GM20000 (cell line): ENCODE results near the gene MEN1.
A peak's percentile ranks its signal among the peaks of the same experiment; 100 is the strongest.

Source experiments
- DNase-seq: peaks from one replicate; pipeline ENCODE4 v3.0.0; 2012; ENCODE audit warnings: low spot score
- TF ChIP-seq, protein P1 (sequence below): IDR thresholded peaks from 2 replicates; pipeline ENCODE4 v1.5.1; 2012; ENCODE audit warnings: mild to moderate bottlenecking, control low read depth; ENCODE audit errors: extremely low read depth, missing control alignments

MEN1 gene

DNA sequence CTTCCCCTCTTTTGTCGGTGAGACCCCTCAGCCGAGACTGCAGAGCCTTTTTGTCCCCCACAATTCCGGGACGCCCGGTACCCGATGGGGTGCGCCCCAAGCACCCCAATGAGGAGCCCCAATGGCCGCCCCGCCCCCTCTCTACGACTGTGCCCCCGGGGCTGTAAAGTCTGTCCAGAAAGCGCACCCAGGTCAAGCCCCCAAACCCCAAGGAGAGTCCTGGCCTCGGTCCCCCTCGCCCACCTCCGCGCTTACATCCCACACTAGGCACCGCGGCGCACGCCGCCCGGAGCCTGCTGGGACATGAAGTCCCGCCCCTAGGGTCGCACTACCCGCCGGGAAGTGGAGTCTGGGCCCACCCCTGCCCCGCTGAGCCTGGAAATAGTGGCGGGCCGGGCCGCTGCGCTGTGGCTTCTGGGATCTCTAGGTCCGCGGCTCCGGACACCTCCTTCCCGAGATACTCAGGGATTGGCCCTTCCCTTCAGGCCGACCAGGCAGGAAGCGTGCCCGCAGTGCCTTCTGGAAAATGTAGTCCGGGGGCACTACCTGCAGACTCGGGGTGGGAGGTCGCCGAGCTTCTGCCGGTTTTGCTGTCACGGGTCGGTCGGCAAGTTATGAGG is at the start of gene MEN1:
MEN1 (minus strand) TSS at position 281 of the 620 bp plus-strand sequence. CDS start 442 bp downstream, outside the sequence.
- TF ChIP-seq, protein P1, sequence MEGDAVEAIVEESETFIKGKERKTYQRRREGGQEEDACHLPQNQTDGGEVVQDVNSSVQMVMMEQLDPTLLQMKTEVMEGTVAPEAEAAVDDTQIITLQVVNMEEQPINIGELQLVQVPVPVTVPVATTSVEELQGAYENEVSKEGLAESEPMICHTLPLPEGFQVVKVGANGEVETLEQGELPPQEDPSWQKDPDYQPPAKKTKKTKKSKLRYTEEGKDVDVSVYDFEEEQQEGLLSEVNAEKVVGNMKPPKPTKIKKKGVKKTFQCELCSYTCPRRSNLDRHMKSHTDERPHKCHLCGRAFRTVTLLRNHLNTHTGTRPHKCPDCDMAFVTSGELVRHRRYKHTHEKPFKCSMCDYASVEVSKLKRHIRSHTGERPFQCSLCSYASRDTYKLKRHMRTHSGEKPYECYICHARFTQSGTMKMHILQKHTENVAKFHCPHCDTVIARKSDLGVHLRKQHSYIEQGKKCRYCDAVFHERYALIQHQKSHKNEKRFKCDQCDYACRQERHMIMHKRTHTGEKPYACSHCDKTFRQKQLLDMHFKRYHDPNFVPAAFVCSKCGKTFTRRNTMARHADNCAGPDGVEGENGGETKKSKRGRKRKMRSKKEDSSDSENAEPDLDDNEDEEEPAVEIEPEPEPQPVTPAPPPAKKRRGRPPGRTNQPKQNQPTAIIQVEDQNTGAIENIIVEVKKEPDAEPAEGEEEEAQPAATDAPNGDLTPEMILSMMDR, result no peak
- peak; percentile 92 for DNase-seq

DNA sequence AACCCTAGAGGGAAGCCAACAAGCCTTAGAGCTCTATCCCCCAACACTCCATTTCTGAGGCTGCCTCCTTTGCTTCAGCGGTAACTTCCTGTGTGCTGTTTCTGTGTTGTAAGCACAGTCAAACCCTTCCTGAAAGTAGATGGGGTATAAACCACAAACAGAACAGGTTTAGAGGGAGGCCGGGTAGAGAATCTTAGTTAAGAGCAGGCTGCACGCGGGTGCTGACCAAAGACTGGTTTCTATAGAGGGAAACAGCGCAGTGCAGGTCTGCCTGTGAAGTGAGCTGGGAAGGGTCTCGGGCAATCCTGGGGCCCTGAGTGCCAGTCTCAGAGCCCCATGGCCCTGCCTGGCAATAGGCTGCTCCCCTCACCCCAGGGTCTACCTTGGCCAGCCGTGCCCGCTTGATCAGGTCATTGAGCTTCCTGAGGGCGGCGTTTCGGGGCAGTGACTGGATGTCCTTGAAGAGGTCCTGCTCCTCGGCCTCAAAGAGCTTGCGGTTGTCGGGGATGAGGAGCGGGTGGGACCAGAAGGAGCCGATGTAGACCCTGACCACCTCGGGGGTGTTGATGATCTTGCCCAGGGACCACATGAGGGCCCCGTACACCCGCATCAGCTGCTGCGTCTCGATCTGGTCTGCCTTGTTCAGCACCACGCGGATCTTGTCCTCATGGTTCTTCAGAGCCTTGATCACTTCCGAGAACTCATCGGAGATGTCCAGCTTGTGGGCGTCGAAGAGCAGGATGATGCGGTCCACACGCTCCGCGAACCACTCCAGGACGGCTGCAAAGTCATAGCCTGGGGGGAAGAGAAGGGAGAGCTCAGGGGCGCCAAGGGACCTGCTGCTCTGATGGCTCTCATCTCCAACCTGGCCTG is 49.4 kb upstream of the MEN1 start:
- TF ChIP-seq, protein P1, result no peak
- peak; percentile 93 for DNase-seq

DNA sequence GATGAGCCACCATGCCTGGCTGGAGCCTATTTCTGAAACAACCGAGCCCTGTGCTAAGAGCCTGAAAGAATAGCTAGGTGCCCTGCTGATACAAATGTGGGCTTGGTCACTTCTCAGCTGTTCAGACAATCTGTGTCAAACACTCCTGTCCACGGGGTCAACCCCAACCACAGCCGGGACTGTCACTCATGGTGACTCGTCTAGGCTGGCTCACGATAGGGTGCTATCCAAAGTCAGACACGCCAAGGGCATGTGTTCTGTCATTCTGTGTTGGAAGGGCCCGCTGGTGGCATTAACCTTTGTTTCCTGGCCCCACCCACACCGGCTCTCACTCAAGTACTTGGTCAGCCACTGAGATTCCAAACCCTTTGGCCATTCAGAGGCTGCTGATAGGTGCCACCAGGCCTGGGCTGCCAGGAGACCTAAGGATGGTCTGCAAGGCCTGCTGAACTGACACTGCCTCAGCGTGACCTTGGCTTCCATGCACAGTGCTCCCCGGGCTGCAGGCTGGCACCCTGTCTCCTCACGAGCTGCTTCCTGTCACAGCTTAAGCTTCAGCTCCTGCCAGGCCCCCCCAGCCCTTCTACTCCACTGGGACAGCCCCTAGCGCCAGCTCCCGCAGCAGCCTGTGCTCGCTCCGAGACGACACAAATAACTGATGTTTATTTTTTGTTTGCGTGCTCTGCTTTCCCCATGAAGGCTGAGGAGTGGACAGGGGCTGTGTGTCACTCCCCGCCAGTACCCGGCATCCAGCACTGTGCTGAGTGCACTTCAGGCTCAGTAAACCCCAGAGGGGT is 48.3 kb upstream of the MEN1 start:
- DNase-seq, result no peak
- TF ChIP-seq, protein P1, result no peak

DNA sequence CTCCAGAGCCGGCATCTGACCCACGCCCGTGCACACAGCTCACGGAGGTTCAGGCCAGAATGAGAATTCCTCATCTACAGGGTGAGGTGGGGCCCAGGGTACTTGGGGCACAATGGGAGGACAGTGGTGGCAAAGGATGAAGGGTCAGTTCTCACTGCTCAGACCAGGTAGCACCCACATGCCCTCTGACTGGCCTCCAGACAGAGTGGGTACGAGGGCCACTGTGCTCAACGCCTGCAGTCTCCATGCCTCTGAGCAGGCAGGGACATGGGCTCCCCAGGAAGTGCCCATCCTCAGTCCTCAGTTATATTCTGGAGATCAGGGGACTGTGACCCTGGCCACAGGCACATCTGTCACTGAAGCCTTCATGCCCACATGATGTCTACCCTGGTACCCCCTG is 47.1 kb upstream of the MEN1 start:
- no peak for DNase-seq
- TF ChIP-seq, protein P1, result no peak

DNA sequence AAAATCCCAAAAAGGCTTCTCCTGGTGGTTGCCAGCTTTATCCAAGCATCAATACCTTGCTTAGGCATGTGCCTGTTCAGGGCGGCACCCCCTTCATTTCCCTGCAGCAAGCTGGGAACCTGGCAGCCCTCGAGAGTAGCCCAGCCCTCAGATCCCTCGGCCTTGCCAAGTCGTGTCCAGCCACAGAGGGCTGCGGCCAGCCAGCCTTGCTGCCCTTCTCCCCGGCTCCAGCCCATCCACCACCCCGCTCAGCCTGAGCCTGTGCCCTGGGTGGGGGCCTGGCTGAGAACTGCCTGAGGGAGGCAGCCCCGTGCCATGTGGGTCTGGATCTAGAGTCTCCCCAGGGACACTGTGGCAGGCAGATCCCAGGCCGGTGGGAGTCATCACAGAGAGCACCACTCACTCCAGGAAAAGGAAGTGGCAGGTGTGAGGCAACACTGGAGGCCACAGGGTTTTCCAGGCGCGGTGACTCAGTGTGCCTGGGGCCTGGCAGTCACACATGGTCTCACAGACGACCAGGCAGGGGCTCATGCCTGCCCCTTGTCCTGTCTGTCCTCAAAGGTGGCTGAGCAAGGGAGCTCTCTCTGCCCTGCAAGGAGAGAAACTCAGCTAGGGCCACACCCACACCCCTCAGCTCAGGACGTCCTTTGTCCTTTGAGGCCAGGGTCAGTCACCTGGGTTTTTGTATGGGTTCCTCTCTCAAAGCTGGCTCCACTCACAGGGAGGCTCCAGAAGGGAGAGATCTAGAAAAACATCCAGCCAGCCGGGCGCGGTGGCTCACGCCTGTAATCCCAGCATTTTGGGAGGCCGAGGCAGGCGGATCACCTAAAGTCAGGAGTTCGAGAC is 46.3 kb upstream of the MEN1 start:
- TF ChIP-seq, protein P1, result no peak
- no peak for DNase-seq

DNA sequence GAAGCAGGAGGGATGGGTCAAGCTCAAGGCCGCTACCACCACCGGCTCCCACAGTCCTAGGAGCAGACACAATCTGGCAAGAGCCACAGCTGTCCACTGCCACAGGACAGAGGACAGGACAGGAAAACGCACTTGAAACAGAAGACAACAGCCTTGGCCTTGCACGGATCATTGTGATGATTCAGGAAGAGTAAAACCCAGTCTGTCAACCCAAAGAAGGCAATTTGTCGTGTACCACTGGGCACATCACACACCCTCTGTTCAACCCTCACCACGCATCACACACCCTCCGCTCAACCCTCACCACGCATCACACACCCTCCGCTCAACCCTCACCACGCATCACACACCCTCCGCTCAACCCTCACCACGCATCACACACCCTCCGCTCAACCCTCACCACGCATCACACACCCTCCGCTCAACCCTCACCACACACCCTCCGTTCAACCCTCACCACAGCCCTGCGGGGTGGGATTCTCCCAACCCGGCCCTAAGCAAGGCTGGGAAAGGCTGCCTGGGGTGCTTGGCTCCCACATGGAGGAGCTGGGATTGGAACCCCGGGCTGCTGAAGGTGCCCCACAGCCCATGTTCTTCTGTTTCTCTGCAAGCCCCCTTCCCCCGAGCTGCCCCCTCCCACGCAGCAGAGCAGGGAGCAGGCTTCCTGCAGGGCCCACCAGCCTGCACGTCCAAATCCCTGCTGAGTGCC is 45.4 kb upstream of the MEN1 start:
- no peak for DNase-seq
- TF ChIP-seq, protein P1, result no peak
